Kidney tubule cell (primary cell): ENCODE measurements around the gene CTPS2.

ENCODE experiments used
- DNase-seq: peaks from one replicate; pipeline ENCODE4 v3.0.0-alpha.2; 2018; ENCODE audit warnings: low spot score

CTPS2 gene

GRCh38 chrX:16558489-16558888 is 154.0 kb downstream of the CTPS2 start:
- no peak for DNase-seq

DNA sequence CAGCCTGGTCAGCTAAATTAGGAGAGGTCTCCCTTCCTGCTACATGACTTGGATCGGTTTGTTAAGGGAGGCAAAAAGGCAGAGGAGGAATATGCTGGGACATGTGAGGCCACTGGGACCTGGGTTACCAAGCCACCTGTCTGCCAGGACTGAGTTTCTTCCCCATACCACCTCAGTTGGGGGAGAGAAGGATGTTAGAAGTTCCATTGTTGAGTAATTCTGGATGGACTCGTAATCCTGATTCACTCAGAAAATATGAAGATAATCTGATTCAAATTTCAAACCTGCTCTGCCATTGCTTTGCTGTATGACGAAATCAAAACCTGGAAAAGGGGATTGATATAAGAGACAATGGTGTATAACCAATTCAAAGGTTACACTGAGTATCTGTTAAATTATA is 159.9 kb downstream of the CTPS2 start:
- peak; percentile 22 for DNase-seq

- DNase-seq, result no peak
Measured at GRCh38 chrX:16547644-16548043, 164.8 kb downstream of the CTPS2 start.

DNA sequence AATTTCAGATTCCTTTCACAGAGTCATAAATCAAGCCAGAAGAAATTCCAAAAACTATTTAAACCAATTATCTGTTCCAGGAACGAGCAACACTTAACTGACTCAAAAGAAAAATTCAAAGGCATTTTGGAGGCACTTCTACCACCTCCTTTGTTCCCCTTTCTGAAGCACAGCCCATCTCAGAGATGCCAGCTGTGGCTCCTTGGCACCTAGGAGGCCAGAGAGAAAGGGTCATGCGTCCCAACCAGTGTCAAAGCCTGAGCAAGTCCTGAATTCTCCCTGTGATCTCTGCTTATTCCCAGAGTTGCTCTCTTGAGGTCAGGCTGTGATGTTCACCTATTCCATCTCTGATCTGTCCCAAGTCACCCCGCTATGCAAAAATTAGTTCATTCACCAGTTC is 167.5 kb downstream of the CTPS2 start:
- DNase-seq, result no peak
